Raji (cell line): Measurements from ENCODE around the gene KCNQ1.

Experiments
- POLR2A ChIP-seq: IDR thresholded peaks from 2 replicates; pipeline ENCODE4 v1.6.1; 2011; ENCODE audit warnings: low read depth, low read length, control low read depth; ENCODE audit not compliant: insufficient read depth

KCNQ1 gene

DNA sequence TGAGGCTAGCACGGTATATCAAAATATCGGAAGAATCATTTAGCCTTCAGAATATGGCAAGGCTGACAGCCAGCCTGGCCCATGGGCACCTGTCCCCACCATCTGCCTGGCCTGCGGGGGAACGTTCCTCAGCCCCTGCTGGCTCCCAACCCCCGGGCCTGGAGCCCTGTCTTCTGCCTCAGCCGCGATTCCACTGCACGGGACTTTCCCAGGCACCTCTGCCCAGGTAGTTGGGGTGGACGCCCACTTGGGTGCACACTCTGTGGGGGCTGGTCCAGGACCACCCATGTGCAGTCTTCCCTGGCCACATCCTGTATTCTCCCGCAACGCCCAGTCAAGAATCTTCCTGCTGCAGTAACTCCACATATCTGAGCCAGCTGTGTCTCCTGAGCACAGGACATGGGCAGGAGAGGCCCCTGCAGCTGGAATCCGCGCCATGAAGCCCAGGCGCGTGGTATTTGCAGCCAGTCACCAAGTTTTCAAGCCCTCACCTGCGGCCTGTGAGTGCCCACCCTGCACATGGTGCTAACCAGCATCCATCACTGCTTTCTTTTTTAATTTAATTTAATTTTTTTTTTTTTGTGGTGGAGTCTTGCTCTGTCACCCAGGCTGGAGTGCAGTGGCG, 77.9 kb downstream of the KCNQ1 start:
- TF ChIP-seq POLR2A, result no peak

DNA sequence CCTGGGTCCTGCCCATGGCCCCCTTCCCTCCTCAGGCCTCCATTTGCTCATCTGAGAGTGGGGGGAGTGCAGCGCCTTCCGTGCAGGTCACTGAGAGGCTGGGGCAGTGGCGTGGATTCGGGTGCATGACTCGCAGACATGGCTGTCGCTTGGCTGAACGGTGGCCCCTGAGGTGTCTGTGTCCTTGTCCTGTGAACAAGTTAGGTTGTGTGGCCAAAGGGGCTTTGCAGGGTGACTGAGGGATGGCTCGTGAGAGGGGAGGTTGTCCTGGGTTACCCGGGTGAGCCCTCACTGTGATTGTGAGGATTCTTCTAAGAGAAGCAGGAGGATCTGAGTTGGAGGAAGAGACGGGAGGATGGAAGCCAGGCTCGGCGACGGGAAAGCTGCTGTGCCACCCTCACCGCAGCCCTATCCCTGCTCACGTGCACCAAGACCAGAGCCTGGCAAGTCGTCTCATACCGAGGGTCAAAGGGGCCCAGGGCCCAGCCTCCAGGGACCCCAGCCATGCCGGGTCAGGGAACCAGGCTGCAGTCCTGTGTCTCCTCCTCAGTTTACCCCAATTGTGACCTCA, 79.1 kb downstream of the KCNQ1 start:
- no peak for TF ChIP-seq POLR2A

DNA sequence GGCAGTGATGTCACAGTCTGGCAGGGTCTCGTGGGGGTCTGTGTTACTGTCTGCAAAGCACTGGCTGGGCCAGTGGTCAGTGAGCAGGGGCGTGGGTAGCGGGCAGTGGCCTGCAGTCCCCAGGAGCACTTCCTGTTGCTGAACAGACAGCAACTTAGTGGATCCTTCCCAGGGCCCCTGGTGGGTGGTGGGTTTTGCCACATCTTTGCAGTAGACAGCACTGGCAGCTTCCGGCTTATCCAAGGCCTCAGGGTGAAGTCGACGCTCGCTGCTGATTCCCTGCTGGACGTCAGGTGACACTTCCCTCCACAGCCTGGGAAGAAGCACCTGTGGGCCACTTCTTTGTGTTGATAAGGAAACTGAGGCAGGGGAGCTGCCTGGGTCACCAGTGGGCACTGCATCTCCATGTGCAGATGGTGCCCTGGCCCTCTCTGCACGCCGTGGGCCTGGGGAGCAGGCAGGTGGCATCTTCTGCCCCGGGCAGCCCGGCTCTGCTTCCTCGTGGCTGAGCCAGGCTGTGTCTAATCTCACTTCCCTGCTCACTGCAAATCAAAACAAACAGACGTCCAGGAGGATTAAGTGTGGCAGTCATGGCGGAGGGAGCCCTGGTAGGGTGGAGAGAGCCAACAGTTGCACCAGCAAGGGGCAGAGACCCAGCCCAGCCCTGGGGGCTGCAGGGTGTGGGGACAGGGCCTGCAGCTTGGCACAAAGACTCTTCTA, 79.8 kb downstream of the KCNQ1 start:
- TF ChIP-seq POLR2A, result no peak

DNA sequence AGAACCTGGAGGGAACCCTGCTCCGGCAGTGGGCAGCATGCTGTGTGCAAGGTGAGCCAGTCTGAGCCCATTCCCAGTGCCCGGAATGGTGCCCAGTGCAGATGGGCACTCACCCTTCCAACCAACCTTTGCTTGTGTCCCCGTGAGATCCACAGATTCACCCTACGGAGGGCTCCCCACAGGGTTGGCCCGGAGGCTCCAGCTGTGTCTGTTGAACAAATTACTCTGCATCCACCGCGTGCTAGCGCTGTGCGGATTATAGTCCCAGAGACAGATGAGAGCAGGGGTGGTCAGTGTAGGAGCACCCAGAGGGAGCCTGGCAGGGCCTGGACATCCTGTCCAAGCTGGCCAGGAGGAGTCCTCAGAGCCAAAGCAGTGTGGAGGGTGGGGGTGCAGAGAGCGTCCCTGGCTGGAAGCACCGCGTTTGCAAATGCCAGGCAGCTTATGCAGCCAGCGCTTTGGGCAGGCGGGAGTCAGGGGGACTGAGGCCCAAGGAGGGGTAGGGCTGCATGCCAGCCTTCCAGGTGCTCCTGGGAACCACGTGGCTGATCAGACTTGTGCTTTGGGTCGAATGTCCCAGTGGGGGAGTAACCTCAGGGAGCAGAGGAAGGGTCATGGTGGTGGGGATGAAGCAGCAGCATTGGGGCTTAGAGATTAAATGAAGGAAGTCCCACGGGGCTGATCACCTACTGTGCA, 80.5 kb downstream of the KCNQ1 start:
- no peak for TF ChIP-seq POLR2A

DNA sequence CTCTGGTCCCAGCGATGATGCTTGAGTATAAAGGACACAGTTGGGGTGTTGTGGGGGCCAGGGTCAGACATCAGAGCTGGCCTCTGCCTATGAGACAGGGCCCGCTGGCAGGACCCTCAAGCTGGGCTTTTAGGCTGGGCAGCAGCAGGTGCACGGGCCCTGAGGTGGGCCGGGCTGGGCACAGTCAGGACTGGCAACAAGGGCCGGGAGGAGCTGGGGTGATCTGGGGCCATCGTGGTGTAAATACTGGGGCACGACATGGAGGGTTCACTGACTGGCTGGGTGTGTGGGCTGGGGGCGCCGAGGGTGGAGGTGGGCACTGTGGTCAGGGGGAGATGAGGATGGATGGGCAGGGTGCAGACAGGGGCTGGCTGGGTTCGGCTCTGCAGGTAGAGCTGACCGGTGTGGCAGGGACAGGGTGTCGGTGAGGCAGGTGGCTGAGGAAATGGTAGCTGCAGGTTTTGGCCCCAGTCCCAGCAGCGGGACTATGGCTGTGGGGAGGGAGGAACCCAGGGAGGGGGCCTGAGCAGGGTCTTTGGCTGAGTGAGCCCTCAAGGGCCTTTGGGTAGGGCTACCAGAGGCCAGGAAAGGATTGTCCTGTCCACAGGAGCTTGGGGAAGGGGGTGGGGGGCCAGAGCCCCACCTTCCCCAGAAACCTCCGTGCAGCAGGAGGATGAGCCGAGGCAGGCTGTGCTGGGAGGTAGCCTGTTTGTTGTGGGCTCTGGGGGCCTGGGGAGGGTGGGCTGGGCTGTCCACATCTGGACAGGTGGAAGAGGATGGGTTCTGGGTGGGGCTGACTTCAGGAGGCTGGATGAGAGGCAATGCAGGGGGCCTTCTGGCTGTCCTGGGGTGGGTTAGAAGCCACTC, 81.4 kb downstream of the KCNQ1 start:
- TF ChIP-seq POLR2A, result no peak

DNA sequence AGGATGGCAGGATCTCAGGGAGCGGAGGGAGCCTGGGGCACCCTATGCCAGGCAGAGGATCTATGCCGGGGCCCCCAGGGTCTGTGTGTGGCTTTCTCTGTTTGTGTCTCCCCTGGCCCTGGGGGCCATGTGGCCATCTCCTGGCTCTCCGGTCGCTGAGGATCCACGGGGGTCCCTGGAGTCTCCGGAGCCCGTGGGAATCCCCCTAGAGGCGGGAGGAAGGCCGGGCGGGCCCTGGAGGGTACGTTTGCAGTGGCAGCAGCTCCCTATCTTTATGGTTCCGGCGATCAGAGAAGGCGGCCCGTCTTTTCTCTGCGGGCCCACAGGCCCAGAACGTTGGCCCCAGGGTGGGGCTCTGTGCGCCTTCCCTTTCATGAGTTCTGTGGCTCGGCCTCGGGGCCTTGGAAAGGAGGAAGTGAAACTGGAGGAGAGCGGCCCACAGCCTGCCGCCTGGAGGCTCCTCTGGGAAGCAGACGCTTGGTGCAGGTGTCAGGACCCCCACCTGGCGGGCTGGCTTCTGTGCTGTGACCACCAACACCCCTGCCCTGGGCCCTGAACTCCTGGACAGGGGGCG, 82.1 kb downstream of the KCNQ1 start:
- TF ChIP-seq POLR2A, result no peak

DNA sequence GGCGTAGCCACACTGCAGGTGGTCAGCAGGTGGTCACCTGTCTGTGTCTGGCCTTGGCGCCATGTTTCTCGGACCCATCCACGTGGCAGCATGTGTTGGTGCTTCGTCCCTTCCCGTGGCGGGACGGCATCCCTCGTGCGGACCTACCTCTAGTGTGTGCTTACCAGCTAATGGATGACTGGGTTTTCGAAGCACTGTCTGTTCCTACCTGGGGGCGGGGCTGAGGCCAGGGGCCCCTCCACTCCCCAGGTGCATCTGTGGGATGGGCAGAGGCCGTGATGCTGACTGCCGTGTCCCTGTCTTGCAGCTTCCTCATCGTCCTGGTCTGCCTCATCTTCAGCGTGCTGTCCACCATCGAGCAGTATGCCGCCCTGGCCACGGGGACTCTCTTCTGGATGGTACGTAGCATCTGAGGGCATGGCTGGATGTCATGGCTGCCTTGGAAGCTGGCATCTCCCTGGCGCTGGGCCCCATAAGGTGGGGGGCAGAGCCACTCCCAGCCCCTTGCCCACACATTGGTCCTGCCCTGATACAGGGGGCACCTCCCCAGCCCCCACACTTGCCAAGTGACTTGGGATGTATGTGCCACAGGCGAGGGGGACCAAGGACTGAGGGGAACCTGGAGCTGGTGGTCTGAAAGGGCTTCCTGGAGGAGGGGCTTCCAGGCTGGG, 82.9 kb downstream of the KCNQ1 start:
- no peak for TF ChIP-seq POLR2A

DNA sequence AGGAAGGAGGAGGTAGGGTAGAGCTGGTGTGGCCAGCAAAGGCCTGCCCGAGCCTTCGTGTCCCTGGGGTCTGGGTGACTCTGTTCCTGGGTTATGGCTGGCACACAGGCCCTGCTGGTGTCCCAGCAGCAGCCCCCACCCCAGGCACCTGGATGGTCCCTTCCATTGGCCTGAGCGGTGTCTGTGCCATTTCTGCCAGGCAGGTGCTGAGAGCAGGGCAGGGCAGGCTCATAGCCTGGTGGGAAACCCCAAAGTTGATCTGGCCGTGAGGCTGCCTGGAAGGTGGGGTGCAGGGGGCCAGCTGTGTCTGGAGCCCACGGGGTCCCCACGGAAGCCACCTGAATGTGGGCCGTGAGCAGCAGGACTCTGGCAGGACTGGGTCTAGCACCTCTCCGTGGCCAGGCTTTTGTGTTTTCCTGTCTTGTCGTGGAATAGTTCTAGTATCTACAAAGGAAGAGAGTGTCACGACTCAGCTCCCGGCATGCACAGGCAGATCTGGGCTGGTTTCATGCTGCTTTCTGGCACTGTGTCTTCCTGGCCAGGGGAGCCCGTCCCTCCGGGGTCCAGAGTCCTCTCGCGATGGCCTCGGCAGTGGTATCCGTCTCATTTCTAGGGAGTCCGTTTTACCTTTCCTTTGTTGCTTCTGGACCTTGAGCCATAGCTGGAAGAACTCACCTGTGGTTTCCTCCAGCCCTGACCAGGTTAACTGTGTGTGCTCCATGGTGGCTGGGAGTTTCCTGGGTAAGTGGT, 83.7 kb downstream of the KCNQ1 start:
- no peak for TF ChIP-seq POLR2A

DNA sequence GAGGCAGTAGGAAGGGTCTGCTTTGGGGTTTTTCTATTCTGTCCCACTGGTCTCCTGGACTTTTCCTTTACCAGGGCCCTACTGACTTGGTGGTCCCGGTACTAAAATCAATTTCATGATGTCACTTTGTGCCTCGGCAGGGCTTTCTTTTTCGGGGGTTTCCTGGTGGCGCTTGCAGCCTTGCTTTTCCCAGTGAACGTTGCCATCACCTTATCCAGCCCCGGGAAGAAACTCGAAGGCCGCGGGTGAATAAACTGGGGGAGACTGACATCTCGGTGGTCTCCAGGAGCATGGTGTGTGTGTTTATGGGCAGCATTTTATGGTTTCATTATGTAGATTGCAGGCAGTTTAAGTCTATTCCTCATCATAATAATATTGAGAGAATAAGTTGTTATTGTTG, 84.4 kb downstream of the KCNQ1 start:
- no peak for TF ChIP-seq POLR2A

DNA sequence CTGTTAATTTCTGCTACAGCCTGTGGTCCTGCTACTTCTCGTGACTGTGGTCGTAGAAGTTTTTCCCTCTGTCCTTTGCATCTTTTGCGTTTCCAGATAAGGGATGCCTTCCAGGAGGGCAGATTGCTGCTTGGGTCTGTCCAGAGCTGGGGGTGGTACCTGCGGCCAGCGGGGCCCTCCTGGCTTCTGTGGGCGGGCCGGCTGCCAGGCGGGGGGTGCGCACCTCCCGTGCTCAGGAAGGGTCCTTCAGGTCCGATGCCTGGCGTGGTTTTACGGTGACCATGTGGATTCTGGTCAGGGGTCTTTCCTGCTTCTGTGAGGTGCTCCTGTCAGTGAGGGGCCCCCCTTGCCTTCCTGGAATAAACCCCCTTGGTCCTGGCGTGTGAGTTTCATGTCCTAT, 84.8 kb downstream of the KCNQ1 start:
- no peak for TF ChIP-seq POLR2A

DNA sequence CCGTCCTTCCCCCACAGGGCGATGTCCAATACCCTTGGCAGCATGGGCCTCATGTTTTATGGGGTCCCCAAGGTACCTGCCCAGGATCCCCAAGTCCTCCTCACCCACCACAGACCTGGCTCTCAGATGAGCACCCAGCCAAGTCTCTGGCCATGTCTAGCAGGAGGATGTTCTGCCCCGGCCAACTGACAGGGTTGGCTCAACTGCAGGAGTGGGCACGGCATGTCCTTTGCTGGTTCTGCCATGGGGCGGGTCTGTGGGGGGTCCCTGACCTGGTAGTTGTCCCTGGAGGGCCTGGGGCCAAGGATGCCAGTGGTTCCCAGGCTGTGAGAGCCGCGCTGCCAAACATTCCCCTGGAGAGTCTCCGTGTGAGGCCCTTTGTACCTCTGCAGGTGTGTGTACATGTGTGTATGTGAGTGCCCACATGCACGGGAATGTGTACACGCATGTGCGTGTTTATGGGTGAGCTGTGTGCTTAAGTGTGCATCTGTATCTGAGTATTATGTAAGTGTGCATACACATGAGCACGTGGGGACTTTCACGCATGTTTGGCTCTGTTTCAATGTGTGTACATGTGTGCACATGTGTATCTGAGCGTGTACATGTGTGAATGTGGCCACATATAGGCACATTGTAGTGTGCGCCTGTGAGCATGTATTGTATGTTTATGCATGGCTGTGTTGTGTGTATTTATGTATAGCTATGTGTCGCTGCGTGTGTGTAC, 85.5 kb downstream of the KCNQ1 start:
- no peak for TF ChIP-seq POLR2A

DNA sequence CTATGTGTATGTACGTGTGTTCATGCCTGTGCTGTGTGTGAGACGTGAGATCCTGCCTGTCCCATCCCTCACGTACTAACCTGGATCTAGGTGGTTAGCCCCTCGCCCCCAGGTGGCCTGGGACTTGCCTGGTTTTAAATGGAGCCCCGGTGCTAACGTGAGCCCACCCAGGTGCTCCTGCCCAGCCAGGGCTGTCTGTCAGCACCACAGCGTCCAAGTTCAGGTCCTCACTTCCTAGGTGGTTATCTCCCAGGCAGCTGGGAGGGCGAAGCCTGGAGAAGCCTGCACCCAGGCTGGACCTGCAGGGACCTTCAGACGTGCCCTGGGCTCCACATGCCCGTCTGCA, 86.0 kb downstream of the KCNQ1 start:
- TF ChIP-seq POLR2A, result no peak
